Type B pancreatic cell (in vitro differentiated cells): ENCODE results near the gene ACKR3. TPM values are rescaled to one million over a fixed set of nuclear protein-coding genes. Genes with fewer than 3 reads are reported as not detected.
A peak's percentile ranks its signal among the peaks of the same experiment; 100 is the strongest.

Source experiments
- DNase-seq: peaks from one replicate; pipeline ENCODE4 v3.0.0; 2021; ENCODE audit warnings: mixed read lengths; ENCODE audit not compliant: unreplicated experiment; ENCODE audit errors: extremely low spot score
- H3K27ac Mint-ChIP-seq: 2 replicates; pipeline ENCODE4 v1.8.0; 2021; ENCODE audit warnings: mild to moderate bottlenecking, mixed read lengths
- H3K27me3 Mint-ChIP-seq: 2 replicates; pipeline ENCODE4 v1.8.0; 2021; ENCODE audit warnings: mixed read lengths
- H3K36me3 Mint-ChIP-seq: 2 replicates; pipeline ENCODE4 v1.8.0; 2021; ENCODE audit warnings: mixed read lengths
- H3K4me1 Mint-ChIP-seq: one replicate; pipeline ENCODE4 v1.8.0; 2021; ENCODE audit warnings: mixed read lengths; ENCODE audit not compliant: unreplicated experiment
- H3K4me3 Mint-ChIP-seq: 2 replicates; pipeline ENCODE4 v1.8.0; 2021; ENCODE audit warnings: mild to moderate bottlenecking, mixed read lengths
- H3K9me3 Mint-ChIP-seq: 2 replicates; pipeline ENCODE4 v1.8.0; 2021; ENCODE audit warnings: mixed read lengths
- long read RNA-seq: library from polyadenylated mRNA; unstranded; transcript quantifications from one replicate; pipeline ENCODE4 v2.0.0, GENCODE V29; 2020
- total RNA-seq: library from RNA; stranded (reverse); gene quantifications from 2 replicates; pipeline ENCODE4 v1.2.1, GENCODE V29; 2021; ENCODE audit warnings: low replicate concordance
- TF ChIP-seq, protein P1 (sequence below): fragments of 200-600 bp; sonication (generic); conservative IDR thresholded peaks from 2 replicates; pipeline ENCODE4 v1.5.0; 2021; ENCODE audit warnings: antibody characterized with exemption, mild to moderate bottlenecking

ACKR3 gene
- 43.6 and 44.6 TPM in 2 replicates for total RNA-seq
- long read RNA-seq, transcript ACKR3-201 (2 exons, 2,203 nt): major isoform, 6 of 14 reads
- long read RNA-seq, partial matches to known transcripts: 0 of 14 reads
- long read RNA-seq, other reads (novel, unspliced or antisense): 8 of 14 reads

GRCh38 chr2:236569573-236569973, at the start of gene ACKR3:
Gene ACKR3 (plus strand): TSS chr2:236569825. CDS start chr2:236580466, 10,641 bp downstream.
- TF ChIP-seq, protein P1, sequence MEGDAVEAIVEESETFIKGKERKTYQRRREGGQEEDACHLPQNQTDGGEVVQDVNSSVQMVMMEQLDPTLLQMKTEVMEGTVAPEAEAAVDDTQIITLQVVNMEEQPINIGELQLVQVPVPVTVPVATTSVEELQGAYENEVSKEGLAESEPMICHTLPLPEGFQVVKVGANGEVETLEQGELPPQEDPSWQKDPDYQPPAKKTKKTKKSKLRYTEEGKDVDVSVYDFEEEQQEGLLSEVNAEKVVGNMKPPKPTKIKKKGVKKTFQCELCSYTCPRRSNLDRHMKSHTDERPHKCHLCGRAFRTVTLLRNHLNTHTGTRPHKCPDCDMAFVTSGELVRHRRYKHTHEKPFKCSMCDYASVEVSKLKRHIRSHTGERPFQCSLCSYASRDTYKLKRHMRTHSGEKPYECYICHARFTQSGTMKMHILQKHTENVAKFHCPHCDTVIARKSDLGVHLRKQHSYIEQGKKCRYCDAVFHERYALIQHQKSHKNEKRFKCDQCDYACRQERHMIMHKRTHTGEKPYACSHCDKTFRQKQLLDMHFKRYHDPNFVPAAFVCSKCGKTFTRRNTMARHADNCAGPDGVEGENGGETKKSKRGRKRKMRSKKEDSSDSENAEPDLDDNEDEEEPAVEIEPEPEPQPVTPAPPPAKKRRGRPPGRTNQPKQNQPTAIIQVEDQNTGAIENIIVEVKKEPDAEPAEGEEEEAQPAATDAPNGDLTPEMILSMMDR: peak; percentile 58
- peak; percentile 80 for DNase-seq
- Mint-ChIP-seq H3K4me1 (peaks cover 43% of the 10 kb centered on the region), H3K27ac (peak within 1 kb of the TSS; percentile 85), H3K36me3 (peaks cover 9% of the 10 kb centered on the region), H3K4me3 (peak within 1 kb of the TSS; percentile 92), H3K9me3 (no peaks in the 10 kb centered on the region), H3K27me3 (peaks cover 36% of the 10 kb centered on the region)

DNA sequence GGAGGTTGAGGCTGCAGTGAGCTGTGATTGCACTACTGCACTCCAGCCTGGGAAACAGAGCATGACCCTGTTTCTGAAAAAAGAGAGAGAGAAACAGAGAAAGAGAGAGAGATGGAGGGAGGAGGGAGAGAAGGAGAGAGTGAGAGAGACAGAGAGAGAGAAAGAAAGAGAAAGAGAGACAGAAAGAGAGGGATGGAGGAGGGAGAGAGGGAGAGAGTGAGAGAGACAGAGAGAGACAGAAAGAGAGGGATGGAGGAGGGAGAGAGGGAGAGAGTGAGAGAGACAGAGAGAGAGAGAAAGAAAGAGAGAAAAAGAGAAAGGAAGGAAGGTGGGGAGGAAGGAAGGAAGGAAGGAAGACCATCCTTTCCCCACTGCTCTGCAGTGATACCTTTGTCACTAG, 48.1 kb upstream of the ACKR3 start:
- Mint-ChIP-seq H3K4me1 (peaks cover 2% of the 10 kb centered on the region), H3K27me3 (peaks cover 58% of the 10 kb centered on the region), H3K4me3 (no peak overlapping the region), H3K27ac (no peak overlapping the region), H3K9me3 (no peaks in the 10 kb centered on the region), H3K36me3 (no peaks in the 10 kb centered on the region)
- no peak for DNase-seq
- TF ChIP-seq, protein P1: no peak

DNA sequence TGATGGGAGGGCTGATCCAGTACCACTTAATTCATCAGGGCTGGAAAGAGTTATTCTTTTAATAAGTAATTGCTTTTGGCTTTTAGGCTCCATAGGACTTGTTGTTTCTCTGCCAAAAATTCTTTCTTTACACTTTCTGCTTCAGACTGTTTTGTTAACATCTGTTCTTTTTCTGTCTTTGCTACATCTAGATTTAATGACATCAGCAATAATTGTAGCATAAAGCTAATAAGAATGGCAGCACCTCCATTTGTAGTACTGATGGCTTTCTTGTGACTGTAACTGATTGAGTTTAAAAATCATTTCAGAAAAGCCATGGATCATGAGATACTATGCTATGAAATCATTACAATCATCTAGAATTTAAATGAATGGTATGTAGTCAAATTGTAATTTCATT, 46.4 kb upstream of the ACKR3 start:
- no peak overlapping the region for H3K4me3 Mint-ChIP-seq
- no peak for DNase-seq
- peaks cover 63% of the 10 kb centered on the region for H3K27me3 Mint-ChIP-seq
- TF ChIP-seq, protein P1: no peak
- peaks cover 17% of the 10 kb centered on the region for H3K4me1 Mint-ChIP-seq
- H3K36me3 Mint-ChIP-seq: no peaks in the 10 kb centered on the region
- H3K27ac Mint-ChIP-seq: no peak overlapping the region
- no peaks in the 10 kb centered on the region for H3K9me3 Mint-ChIP-seq

- no peak for DNase-seq
- Mint-ChIP-seq H3K4me1 (peaks cover 23% of the 10 kb centered on the region), H3K27me3 (peaks cover 54% of the 10 kb centered on the region), H3K27ac (no peak overlapping the region), H3K4me3 (no peak overlapping the region), H3K36me3 (no peaks in the 10 kb centered on the region), H3K9me3 (no peaks in the 10 kb centered on the region)
- TF ChIP-seq, protein P1: no peak
These were observed 44.1 kb upstream of the ACKR3 start for GRCh38 chr2:236525411-236525997.

- H3K4me1 Mint-ChIP-seq: peaks cover 23% of the 10 kb centered on the region
These were observed 43.0 kb upstream of the ACKR3 start for GRCh38 chr2:236526455-236527158.

More at GRCh38 chr2:236526455-236527158, 43.0 kb upstream of the ACKR3 start:
- TF ChIP-seq, protein P1: peak; percentile 16
- Mint-ChIP-seq H3K27ac (no peak overlapping the region), H3K27me3 (peaks cover 55% of the 10 kb centered on the region), H3K36me3 (no peaks in the 10 kb centered on the region), H3K4me3 (no peak overlapping the region), H3K9me3 (no peaks in the 10 kb centered on the region)
- DNase-seq: no peak
